Smooth muscle cell (in vitro differentiated cells): ENCODE data around the gene RAB28. TPM values are rescaled to one million over a fixed set of nuclear protein-coding genes. Genes with fewer than 3 reads are reported as not detected.
"Not testable (repeated sequence)": the region's sequence is repeated elsewhere in the genome, so short reads cannot be mapped to it uniquely, and the experiment has no call there.

Experiments
- DNase-seq: peaks from one replicate; lab custom pipeline; 2025; ENCODE audit not compliant: unreplicated experiment; lab: John Stamatoyannopoulos, UW
- H2AFZ ChIP-seq: fragments of 200-600 bp; sonication (generic); 2 replicates; pipeline ENCODE4 v1.6.0; 2016; ENCODE audit warnings: antibody characterized with exemption, low read depth, mild to moderate bottlenecking
- H3F3A ChIP-seq: fragments of 200-600 bp; sonication (generic); 2 replicates; pipeline ENCODE4 v1.6.0; 2017; ENCODE audit warnings: antibody characterized with exemption, low read depth
- H3K27ac ChIP-seq: fragments of 200-600 bp; sonication (generic); 2 replicates; pipeline ENCODE4 v1.5.1; 2016; ENCODE audit warnings: low read depth, mild to moderate bottlenecking
- H3K27me3 ChIP-seq: fragments of 200-600 bp; sonication (generic); 2 replicates; pipeline ENCODE4 v1.6.1; 2016; ENCODE audit warnings: low read depth, mild to moderate bottlenecking
- H3K36me3 ChIP-seq: fragments of 200-600 bp; sonication (generic); 2 replicates; pipeline ENCODE4 v1.5.1; 2016; ENCODE audit warnings: low read depth
- H3K4me1 ChIP-seq: fragments of 200-600 bp; sonication (generic); 2 replicates; pipeline ENCODE4 v1.5.1; 2016; ENCODE audit warnings: low read depth
- H3K4me2 ChIP-seq: fragments of 200-600 bp; sonication (generic); 2 replicates; pipeline ENCODE4 v1.6.0; 2016; ENCODE audit warnings: mild to moderate bottlenecking
- H3K4me3 ChIP-seq: fragments of 200-600 bp; sonication (generic); 2 replicates; pipeline ENCODE4 v1.5.1; 2016; ENCODE audit warnings: mild to moderate bottlenecking
- H3K79me2 ChIP-seq: fragments of 200-600 bp; sonication (generic); 2 replicates; pipeline ENCODE4 v1.6.0; 2016; ENCODE audit warnings: low read depth, mild to moderate bottlenecking
- H3K9ac ChIP-seq: fragments of 200-600 bp; sonication (generic); 2 replicates; pipeline ENCODE4 v1.6.0; 2016; ENCODE audit warnings: low read depth
- H3K9me3 ChIP-seq: fragments of 200-600 bp; sonication (generic); replicated peaks from 2 replicates; pipeline ENCODE4 v1.5.1; 2016; ENCODE audit warnings: low read depth
- H4K20me1 ChIP-seq: fragments of 200-600 bp; sonication (generic); 2 replicates; pipeline ENCODE4 v1.6.0; 2016; ENCODE audit warnings: low read depth
- WGBS: methylation state at CpG from one replicate; pipeline ENCODE4 v1.1.7; 2016; ENCODE audit warnings: low lambda C conversion rate; 5-methylcytosine and 5-hydroxymethylcytosine counted together
- polyA plus RNA-seq: library from polyadenylated mRNA; unstranded; fragments of >200 nt; fragmentation: Nextera tagmentation; extraction: Ambion mirVana; gene quantifications from 2 replicates; pipeline ENCODE4 v1.2.1, GENCODE V29; 2016
- total RNA-seq: library from RNA; depleted of rRNA; stranded (reverse); fragments of >200 nt; gene quantifications from 2 replicates; pipeline ENCODE4 v1.2.3, GENCODE V29; 2014
- TF ChIP-seq, protein P1 (sequence below): fragments of 200-600 bp; sonication (generic); IDR thresholded peaks from 2 replicates; pipeline ENCODE4 v1.5.1; 2017; ENCODE audit warnings: borderline replicate concordance, mild to moderate bottlenecking, antibody characterized with exemption; ENCODE audit not compliant: insufficient read depth, poor library complexity, severe bottlenecking

RAB28 gene
- total and polyA plus RNA-seq, 2 experiments from 2014 or later: 32.8 to 40.7 TPM

- Histone ChIP-seq H3K4me1 (no peaks in the 10 kb centered on the region), H3K79me2 (peaks cover 35% of the 10 kb centered on the region), H3K4me2 (no peak overlapping the region), H3K4me3 (no peak overlapping the region), H2AFZ (no peak overlapping the region), H3K27me3 (no peaks in the 10 kb centered on the region), H3F3A (no peaks in the 10 kb centered on the region), H3K9me3 (no peaks in the 10 kb centered on the region), H3K27ac (no peak overlapping the region), H4K20me1 (peaks cover 43% of the 10 kb centered on the region), H3K36me3 (no peaks in the 10 kb centered on the region), H3K9ac (no peak overlapping the region)
- TF ChIP-seq, protein P1, sequence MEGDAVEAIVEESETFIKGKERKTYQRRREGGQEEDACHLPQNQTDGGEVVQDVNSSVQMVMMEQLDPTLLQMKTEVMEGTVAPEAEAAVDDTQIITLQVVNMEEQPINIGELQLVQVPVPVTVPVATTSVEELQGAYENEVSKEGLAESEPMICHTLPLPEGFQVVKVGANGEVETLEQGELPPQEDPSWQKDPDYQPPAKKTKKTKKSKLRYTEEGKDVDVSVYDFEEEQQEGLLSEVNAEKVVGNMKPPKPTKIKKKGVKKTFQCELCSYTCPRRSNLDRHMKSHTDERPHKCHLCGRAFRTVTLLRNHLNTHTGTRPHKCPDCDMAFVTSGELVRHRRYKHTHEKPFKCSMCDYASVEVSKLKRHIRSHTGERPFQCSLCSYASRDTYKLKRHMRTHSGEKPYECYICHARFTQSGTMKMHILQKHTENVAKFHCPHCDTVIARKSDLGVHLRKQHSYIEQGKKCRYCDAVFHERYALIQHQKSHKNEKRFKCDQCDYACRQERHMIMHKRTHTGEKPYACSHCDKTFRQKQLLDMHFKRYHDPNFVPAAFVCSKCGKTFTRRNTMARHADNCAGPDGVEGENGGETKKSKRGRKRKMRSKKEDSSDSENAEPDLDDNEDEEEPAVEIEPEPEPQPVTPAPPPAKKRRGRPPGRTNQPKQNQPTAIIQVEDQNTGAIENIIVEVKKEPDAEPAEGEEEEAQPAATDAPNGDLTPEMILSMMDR: no peak
- DNase-seq: no peak
- WGBS: 96% methylated on average over 2 of the region's 2 CpGs
Observed at GRCh38 chr4:13409324-13409723, 74.8 kb downstream of the RAB28 start.

GRCh38 chr4:13406156-13406555 lies 78.0 kb downstream of the RAB28 start:
- not testable (repeated sequence) for H3K4me3 ChIP-seq, H3K9ac ChIP-seq, H3K4me1 ChIP-seq, H3K36me3 ChIP-seq, DNase-seq, H3K4me2 ChIP-seq, H2AFZ ChIP-seq, H3K9me3 ChIP-seq, H3K27me3 ChIP-seq, H3K27ac ChIP-seq, H3F3A ChIP-seq
- Histone ChIP-seq H4K20me1 (peaks cover 29% of the 10 kb centered on the region), H3K79me2 (peaks cover 15% of the 10 kb centered on the region)
- 100% methylated on average over 3 of the region's 3 CpGs for WGBS

GRCh38 chr4:13403833-13404232 lies 80.3 kb downstream of the RAB28 start:
- Histone ChIP-seq H3K4me1 (peaks cover 3% of the 10 kb centered on the region), H3K27me3 (no peaks in the 10 kb centered on the region), H3F3A (no peaks in the 10 kb centered on the region), H3K9me3 (no peaks in the 10 kb centered on the region), H3K9ac (no peak overlapping the region), H3K4me3 (no peak overlapping the region), H3K36me3 (no peaks in the 10 kb centered on the region), H3K79me2 (no peaks in the 10 kb centered on the region), H2AFZ (no peak overlapping the region), H3K4me2 (no peak overlapping the region), H4K20me1 (peaks cover 28% of the 10 kb centered on the region), H3K27ac (no peak overlapping the region)
- TF ChIP-seq, protein P1: no peak
- DNase-seq: no peak
- 95% methylated on average over 2 of the region's 2 CpGs for WGBS

DNA sequence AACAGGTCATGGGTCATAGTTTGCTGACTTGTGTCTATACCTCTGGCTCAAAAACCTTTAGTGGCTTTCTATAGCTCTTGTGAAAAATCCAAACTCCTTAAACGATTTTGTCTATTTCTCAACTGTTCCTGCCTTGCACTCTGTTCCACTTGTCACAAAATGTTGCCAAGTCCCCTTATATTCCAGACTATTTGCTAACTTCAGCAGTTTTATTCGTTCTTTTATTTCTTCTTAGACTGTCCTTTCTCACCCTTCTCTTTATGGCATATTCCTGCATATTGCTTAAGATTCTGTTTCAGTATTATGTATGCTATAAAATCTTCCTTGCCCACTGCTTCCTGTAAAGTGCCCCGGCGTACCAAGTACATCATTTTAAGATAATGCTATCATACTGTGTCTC lies 80.8 kb downstream of the RAB28 start:
- Histone ChIP-seq H3K79me2 (no peaks in the 10 kb centered on the region), H3K27ac (no peak overlapping the region), H3K9me3 (no peaks in the 10 kb centered on the region), H3K4me1 (peaks cover 3% of the 10 kb centered on the region), H3K27me3 (no peaks in the 10 kb centered on the region), H4K20me1 (peaks cover 29% of the 10 kb centered on the region), H3F3A (no peaks in the 10 kb centered on the region), H3K4me2 (no peak overlapping the region), H3K4me3 (no peak overlapping the region), H3K9ac (no peak overlapping the region), H3K36me3 (no peaks in the 10 kb centered on the region), H2AFZ (no peak overlapping the region)
- DNase-seq: no peak
- 93% methylated on average over 4 of the region's 4 CpGs for WGBS
- TF ChIP-seq, protein P1: no peak
